NCI-H1694 treated with DMSO at 0.1 percent for 48 hours (cell line): ENCODE measurements around the gene PIBF1.

Experiments used
- DNase-seq: peaks from one replicate; lab custom pipeline; 2025; lab: John Stamatoyannopoulos, UW

PIBF1 gene

GRCh38 chr13:73061473-73061872 lies 279.5 kb downstream of the PIBF1 start:
- no peak for DNase-seq

GRCh38 chr13:73061876-73062275 lies 279.9 kb downstream of the PIBF1 start:
- DNase-seq: no peak

GRCh38 chr13:73062468-73062867 lies 280.5 kb downstream of the PIBF1 start:
- DNase-seq: no peak

GRCh38 chr13:73063166-73063565 lies 281.2 kb downstream of the PIBF1 start:
- DNase-seq: no peak

- no peak for DNase-seq
These were observed 283.1 kb downstream of the PIBF1 start for GRCh38 chr13:73065036-73065435.

- no peak for DNase-seq
These were observed 283.9 kb downstream of the PIBF1 start for GRCh38 chr13:73065665-73066340.
